HepG2 (cell line): ENCODE results near the gene ZMIZ1. TPM values are rescaled to one million over a fixed set of nuclear protein-coding genes. Genes with fewer than 3 reads are reported as not detected.

Experiments used
- ATAC-seq: fragments of 200-7000 bp; cut with Tn5 transposase; 3 replicates; pipeline ENCODE4 v1.9.1; 2020; ENCODE audit warnings: mild to moderate bottlenecking, moderate library complexity
- BruUV-seq: library from RNA; stranded (reverse); fragments of 400-500 nt; replicated peaks from 2 replicates; lab custom pipeline; 2021; lab: Mats Ljungman, UMichigan
- CTCF ChIA-PET: fragments of 300-600 bp; formaldehyde crosslinking; extraction: SDS; loops from one replicate; lab custom pipeline; 2021; ENCODE audit warnings: low total read pairs, inconsistent platforms, low intra/inter-chr PET ratio; lab: Yijun Ruan, JAX
- POLR2A ChIA-PET: fragments of 350-600 bp; sonication (Branson Sonifier 250); formaldehyde crosslinking; loops from one replicate; lab custom pipeline; 2020; ENCODE audit warnings: antibody characterized with exemption, inconsistent platforms; lab: Yijun Ruan, JAX
- DNase-seq: peaks from one replicate; pipeline ENCODE4 v3.0.0-alpha.2; 2015; ENCODE audit warnings: low spot score
- FAIRE-seq: peaks from 3 replicates; lab custom pipeline; 2011; peaks lifted over from hg19 to GRCh38; lab: Jason Lieb, UNC
- H2AFZ ChIP-seq: one replicate; pipeline ENCODE4 v1.6.1; 2011; ENCODE audit warnings: low read length, inconsistent platforms
- H3K27ac ChIP-seq: fragments of 300-600 bp; 3 replicates; pipeline ENCODE4 v1.8.0; 2011; ENCODE audit warnings: mixed run types, mild to moderate bottlenecking, mixed read lengths, low read length, inconsistent platforms; ENCODE audit not compliant: insufficient read depth; ENCODE audit errors: extremely low read length
- H3K27me3 ChIP-seq, 2 experiments: fragments of 200-600 bp in 1 of 2; 2 replicates in 1 of 2; 3 replicates in 1 of 2; pipeline versions ENCODE4 v1.6.0 to v1.8.0; 2011; ENCODE audit warnings: low read length in 2 of 2, mild to moderate bottlenecking in 2 of 2, moderate library complexity in 2 of 2, inconsistent platforms in 1 of 2; ENCODE audit not compliant: insufficient read depth in 2 of 2, control insufficient read depth in 1 of 2
- H3K36me3 ChIP-seq, 2 experiments: fragments of 200-600 bp in 1 of 2; replicated peaks in 1 of 2; 2 replicates in 1 of 2; 3 replicates in 1 of 2; pipeline versions ENCODE4 v1.5.1 to v1.8.0; 2011; ENCODE audit warnings: low read length in 2 of 2, inconsistent platforms in 1 of 2; ENCODE audit not compliant: insufficient read depth in 2 of 2, control insufficient read depth in 1 of 2
- H3K4me1 ChIP-seq: 2 replicates; pipeline ENCODE4 v1.5.1; 2012; ENCODE audit warnings: low read length, inconsistent platforms; ENCODE audit not compliant: insufficient read depth
- H3K4me2 ChIP-seq: 2 replicates; pipeline ENCODE4 v1.6.0; 2011; ENCODE audit warnings: low read depth, low read length, inconsistent platforms
- H3K4me3 ChIP-seq, 3 experiments: fragments of 200-600 bp in 1 of 3; sonication (generic), shearing (Covaris generic) in 1 of 3; replicated peaks in 1 of 3; 2 replicates each; pipeline ENCODE4 v1.5.1; 2011 to 2016; ENCODE audit warnings: low read length in 3 of 3, inconsistent platforms in 2 of 3, low read depth in 2 of 3, mild to moderate bottlenecking in 2 of 3, control low read depth in 1 of 3, mixed read lengths in 1 of 3; ENCODE audit not compliant: insufficient read depth in 1 of 3
- H3K79me2 ChIP-seq: one replicate; pipeline ENCODE4 v1.6.1; 2011; ENCODE audit warnings: low read length, inconsistent platforms; ENCODE audit not compliant: insufficient read depth
- H3K9ac ChIP-seq: 2 replicates; pipeline ENCODE4 v1.6.0; 2011; ENCODE audit warnings: mild to moderate bottlenecking, low read depth, low read length, inconsistent platforms; ENCODE audit not compliant: insufficient read depth
- H3K9me3 ChIP-seq: 2 replicates; pipeline ENCODE4 v1.5.1; 2012; ENCODE audit warnings: mild to moderate bottlenecking, low read length
- H4K20me1 ChIP-seq: 2 replicates; pipeline ENCODE4 v1.6.0; 2011; ENCODE audit warnings: inconsistent platforms, mild to moderate bottlenecking, low read length, moderate library complexity; ENCODE audit not compliant: insufficient read depth
- CEBPB ChIP-seq: IDR thresholded peaks from 2 replicates; pipeline ENCODE4 v1.6.1; 2011; ENCODE audit warnings: low read depth, low read length, improper control_type of control experiment, borderline replicate concordance
- ETV5 ChIP-seq: IDR thresholded peaks from 2 replicates; pipeline ENCODE4 v1.6.1; 2018; ENCODE audit warnings: missing biosample characterization, missing genetic modification reagents, inconsistent platforms, borderline replicate concordance
- GABPB1 ChIP-seq: IDR thresholded peaks from 2 replicates; pipeline ENCODE4 v1.6.1; 2016; ENCODE audit warnings: mild to moderate bottlenecking, missing genetic modification reagents, moderate library complexity, missing compliant biosample characterization
- MAZ ChIP-seq, 2 experiments: sonication (generic) in 1 of 2; formaldehyde crosslinking in 1 of 2; IDR thresholded peaks; 2 replicates each; pipeline versions ENCODE4 v1.5.0 to v1.6.1; 2012 to 2020; ENCODE audit warnings: low read depth in 2 of 2, mild to moderate bottlenecking in 2 of 2, borderline replicate concordance in 1 of 2, improper control_type of control experiment in 1 of 2, low read length in 1 of 2, missing genetic modification reagents in 1 of 2, moderate library complexity in 1 of 2
- MED8 ChIP-seq: sonication (generic); formaldehyde crosslinking; IDR thresholded peaks from 2 replicates; pipeline ENCODE4 v1.8.1; 2023; ENCODE audit warnings: mild to moderate bottlenecking, missing genetic modification reagents; ENCODE audit not compliant: insufficient replicate concordance
- SP4 ChIP-seq: sonication (generic); formaldehyde crosslinking; IDR thresholded peaks from 2 replicates; pipeline ENCODE4 v1.8.1; 2023; ENCODE audit warnings: mild to moderate bottlenecking, missing genetic modification reagents
- WGBS: methylation state at CpG from one replicate; pipeline ENCODE4 v1.1.6; 2017; ENCODE audit warnings: low lambda C conversion rate; 5-methylcytosine and 5-hydroxymethylcytosine counted together
- in situ Hi-C: cut with HindIII; loops from 2 replicates; pipeline ENCODE4 v1.10.0; 2017; ENCODE audit warnings: low pct_unique_long_range_greater_than_20kb; ENCODE audit not compliant: extremely low pct_ligation_motif_present
- intact Hi-C: fragments of 100-400 bp; cut with micrococcal nuclease; formaldehyde crosslinking; loops from one replicate; pipeline ENCODE4 v1.10.0; 2022; ENCODE audit not compliant: unreplicated experiment
- polyA plus RNA-seq, 8 experiments: library from polyadenylated mRNA; depleted of rRNA in 3 of 8; stranded (reverse) in 7 of 8; unstranded in 1 of 8; fragments of >200 nt; fragmentation: Illumina TruSeq in 4 of 8; extraction: Trizol in 4 of 8; gene quantifications; 2 replicates each; pipeline versions ENCODE4 v1.2.1 to v1.2.3, GENCODE V29; 2011 to 2016; ENCODE audit warnings: low read depth in 4 of 8, missing spikeins in 1 of 8, mixed read lengths in 1 of 8; ENCODE audit not compliant: insufficient read depth in 1 of 8
- total RNA-seq, 5 experiments: library from RNA; depleted of rRNA; stranded (reverse); fragments of >200 nt; fragmentation: Illumina TruSeq; extraction: Trizol; gene quantifications; 2 replicates each; pipeline ENCODE4 v1.2.3, GENCODE V29; 2016; ENCODE audit warnings: low read depth in 1 of 5
- TF ChIP-seq, protein P1 (sequence below): IDR thresholded peaks from 2 replicates; pipeline ENCODE4 v1.6.1; 2016; ENCODE audit warnings: mild to moderate bottlenecking
- TF ChIP-seq, protein P2 (sequence below): sonication (generic); formaldehyde crosslinking; IDR thresholded peaks from 2 replicates; pipeline ENCODE4 v1.4.0; 2020; ENCODE audit warnings: mild to moderate bottlenecking, low read depth, missing genetic modification reagents

ZMIZ1 gene
- total and polyA plus RNA-seq, 2 of the 13 experiments (the other 11 are each of a cell fraction or from before 2014, with no cell fraction given): 5.3 to 10.2 TPM

DNA sequence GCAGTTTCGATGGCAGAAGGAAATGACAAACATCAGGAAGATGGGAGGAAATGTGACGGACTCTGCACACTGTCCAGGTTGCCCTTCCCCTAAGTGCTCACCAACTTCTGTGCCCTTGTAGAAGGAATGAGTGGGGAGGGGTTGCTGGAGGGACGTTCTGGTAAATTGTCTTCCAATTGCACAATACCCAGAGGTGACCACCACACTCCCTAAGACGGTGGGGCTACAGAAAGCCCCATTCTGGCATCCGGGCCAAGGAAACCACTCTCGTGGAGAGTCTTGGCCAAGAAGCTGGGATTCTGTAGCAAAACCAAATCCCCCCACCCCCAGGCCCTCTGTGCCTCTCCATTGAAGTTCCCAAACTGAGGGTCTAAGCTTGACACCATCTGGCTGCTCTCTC lies 37.1 kb downstream of the ZMIZ1 start:
- Histone ChIP-seq H3K27ac (peak overlapping the region; percentile 69), H4K20me1 (peaks cover 98% of the 10 kb centered on the region), H3K36me3 (peaks cover 5 to 6% of the 10 kb centered on the region in 2 experiments; a peak in 3 of 5 replicates), H3K79me2 (peaks cover 100% of the 10 kb centered on the region), H2AFZ (no peak overlapping the region), H3K4me2 (peak overlapping the region; percentile 53), H3K4me1 (peaks cover 88% of the 10 kb centered on the region), H3K9ac (no peak overlapping the region), H3K4me3 (no peak overlapping the region; a peak in 1 of 6 replicates), H3K9me3 (no peaks in the 10 kb centered on the region), H3K27me3 (no peaks in the 10 kb centered on the region)
- CTCF ChIA-PET: no interaction called here
- FAIRE-seq (no peak), DNase-seq (no peak), ATAC-seq (no peak)
- intact Hi-C loops: loop anchor here (1.0 to 5.0 kb wide), 3 partner anchors 12 to 91 kb away; no protein-coding TSS in a partner anchor
- in situ Hi-C loops: no loop called here
- POLR2A ChIA-PET: interaction anchor here (1.0 to 2.6 kb wide), 5 partner anchors 12 to 71 kb away, joined by 4 to 13 read pairs (median 6); no protein-coding TSS in a partner anchor
- BruUV-seq: no TSS peak
- 69% methylated on average over 6 of the region's 6 CpGs for WGBS
- TF ChIP-seq ETV5 (CRISPR knock-in tag) (no peak), SP4 (CRISPR knock-in tag) (0 out of 2 replicates have a peak, but pooled peaks have one; percentile 29), CEBPB (peak; percentile 58), MAZ (IDR thresholded peaks at IDR 0.05; ENCODE audit: borderline replicate concordance, low read depth, low read length) (no peak), MAZ (CRISPR knock-in tag; IDR thresholded peaks at IDR 0.05; ENCODE audit: low read depth) (no peak), MED8 (CRISPR knock-in tag) (peak; percentile 6), GABPB1 (CRISPR knock-in tag) (no peak)
- TF ChIP-seq, protein P1, sequence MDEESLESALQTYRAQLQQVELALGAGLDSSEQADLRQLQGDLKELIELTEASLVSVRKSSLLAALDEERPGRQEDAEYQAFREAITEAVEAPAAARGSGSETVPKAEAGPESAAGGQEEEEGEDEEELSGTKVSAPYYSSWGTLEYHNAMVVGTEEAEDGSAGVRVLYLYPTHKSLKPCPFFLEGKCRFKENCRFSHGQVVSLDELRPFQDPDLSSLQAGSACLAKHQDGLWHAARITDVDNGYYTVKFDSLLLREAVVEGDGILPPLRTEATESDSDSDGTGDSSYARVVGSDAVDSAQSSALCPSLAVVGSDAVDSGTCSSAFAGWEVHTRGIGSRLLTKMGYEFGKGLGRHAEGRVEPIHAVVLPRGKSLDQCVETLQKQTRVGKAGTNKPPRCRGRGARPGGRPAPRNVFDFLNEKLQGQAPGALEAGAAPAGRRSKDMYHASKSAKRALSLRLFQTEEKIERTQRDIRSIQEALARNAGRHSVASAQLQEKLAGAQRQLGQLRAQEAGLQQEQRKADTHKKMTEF (CRISPR knock-in tag): no peak
- TF ChIP-seq, protein P2, sequence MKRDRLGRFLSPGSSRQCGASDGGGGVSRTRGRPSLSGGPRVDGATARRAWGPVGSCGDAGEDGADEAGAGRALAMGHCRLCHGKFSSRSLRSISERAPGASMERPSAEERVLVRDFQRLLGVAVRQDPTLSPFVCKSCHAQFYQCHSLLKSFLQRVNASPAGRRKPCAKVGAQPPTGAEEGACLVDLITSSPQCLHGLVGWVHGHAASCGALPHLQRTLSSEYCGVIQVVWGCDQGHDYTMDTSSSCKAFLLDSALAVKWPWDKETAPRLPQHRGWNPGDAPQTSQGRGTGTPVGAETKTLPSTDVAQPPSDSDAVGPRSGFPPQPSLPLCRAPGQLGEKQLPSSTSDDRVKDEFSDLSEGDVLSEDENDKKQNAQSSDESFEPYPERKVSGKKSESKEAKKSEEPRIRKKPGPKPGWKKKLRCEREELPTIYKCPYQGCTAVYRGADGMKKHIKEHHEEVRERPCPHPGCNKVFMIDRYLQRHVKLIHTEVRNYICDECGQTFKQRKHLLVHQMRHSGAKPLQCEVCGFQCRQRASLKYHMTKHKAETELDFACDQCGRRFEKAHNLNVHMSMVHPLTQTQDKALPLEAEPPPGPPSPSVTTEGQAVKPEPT (CRISPR knock-in tag): peak; percentile 37; the same call in 1 of the 2 replicates
